Prostate gland (tissue), 2 donors: ENCODE measurements around the gene SH3PXD2A.

Source experiments
- POLR2A ChIP-seq: fragments of 450-650 bp; IDR thresholded peaks from one replicate; pipeline ENCODE4 v1.6.1; 2016; ENCODE audit warnings: antibody characterized with exemption, mild to moderate bottlenecking
- POLR2AphosphoS5 ChIP-seq: sonication (generic); formaldehyde crosslinking; IDR thresholded peaks from one replicate; pipeline ENCODE4 v1.6.1; 2017; ENCODE audit warnings: antibody characterized with exemption
- TF ChIP-seq, protein P1 (sequence below), 4 experiments: fragments of 200-600 bp in 2 of 4; fragments of 450-650 bp in 2 of 4; sonication (generic) in 2 of 4; IDR thresholded peaks; 1 replicate in 3 of 4; 2 replicates in 1 of 4; pipeline ENCODE4 v1.5.1; 2016 to 2019; ENCODE audit warnings: antibody characterized with exemption in 4 of 4, mild to moderate bottlenecking in 2 of 4, moderate library complexity in 2 of 4

DNA sequence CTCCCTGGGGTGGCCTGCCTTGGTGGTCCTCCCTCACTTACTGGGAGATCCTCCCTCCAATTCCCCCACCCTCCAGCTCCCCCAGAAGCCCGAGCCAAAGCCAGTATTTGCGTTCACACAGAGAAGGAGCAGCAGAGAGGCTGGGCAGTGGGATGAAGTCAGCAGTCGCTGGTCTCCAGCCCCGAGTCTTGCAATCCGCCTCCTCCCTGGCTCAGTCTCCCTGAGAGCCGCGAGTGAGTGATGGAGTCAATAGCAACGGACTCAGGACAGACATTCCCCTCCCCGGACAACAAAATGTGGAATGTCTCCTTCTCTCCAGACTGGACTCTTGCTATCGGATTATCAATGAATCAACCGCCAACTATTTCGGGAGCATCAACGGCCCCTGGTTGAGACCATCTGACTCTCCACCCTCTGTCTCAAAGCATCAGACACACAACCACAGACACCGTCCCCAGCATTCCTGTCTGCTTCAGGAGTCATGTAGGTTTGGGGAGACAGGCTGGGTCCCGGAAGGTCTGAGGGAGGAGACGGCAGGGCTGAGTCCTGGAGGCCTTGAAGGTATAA, 178.4 kb downstream of the SH3PXD2A start:
- TF ChIP-seq POLR2A (no peak), POLR2AphosphoS5 (no peak)
- TF ChIP-seq, protein P1, sequence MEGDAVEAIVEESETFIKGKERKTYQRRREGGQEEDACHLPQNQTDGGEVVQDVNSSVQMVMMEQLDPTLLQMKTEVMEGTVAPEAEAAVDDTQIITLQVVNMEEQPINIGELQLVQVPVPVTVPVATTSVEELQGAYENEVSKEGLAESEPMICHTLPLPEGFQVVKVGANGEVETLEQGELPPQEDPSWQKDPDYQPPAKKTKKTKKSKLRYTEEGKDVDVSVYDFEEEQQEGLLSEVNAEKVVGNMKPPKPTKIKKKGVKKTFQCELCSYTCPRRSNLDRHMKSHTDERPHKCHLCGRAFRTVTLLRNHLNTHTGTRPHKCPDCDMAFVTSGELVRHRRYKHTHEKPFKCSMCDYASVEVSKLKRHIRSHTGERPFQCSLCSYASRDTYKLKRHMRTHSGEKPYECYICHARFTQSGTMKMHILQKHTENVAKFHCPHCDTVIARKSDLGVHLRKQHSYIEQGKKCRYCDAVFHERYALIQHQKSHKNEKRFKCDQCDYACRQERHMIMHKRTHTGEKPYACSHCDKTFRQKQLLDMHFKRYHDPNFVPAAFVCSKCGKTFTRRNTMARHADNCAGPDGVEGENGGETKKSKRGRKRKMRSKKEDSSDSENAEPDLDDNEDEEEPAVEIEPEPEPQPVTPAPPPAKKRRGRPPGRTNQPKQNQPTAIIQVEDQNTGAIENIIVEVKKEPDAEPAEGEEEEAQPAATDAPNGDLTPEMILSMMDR (IDR thresholded peaks at IDR 0.05), result no peak
